HG02798 (cell line): ENCODE data around the gene NPRL2.

Source experiments
- ATAC-seq: cut with Tn5 transposase; IDR thresholded peaks from one replicate; pipeline ENCODE4 v1.9.1; 2021; ENCODE audit warnings: mild to moderate bottlenecking; ENCODE audit not compliant: unreplicated experiment, poor library complexity

NPRL2 gene

GRCh38 chr3:50333744-50334328 lies 16.7 kb downstream of the NPRL2 start:
- ATAC-seq, result no peak

DNA sequence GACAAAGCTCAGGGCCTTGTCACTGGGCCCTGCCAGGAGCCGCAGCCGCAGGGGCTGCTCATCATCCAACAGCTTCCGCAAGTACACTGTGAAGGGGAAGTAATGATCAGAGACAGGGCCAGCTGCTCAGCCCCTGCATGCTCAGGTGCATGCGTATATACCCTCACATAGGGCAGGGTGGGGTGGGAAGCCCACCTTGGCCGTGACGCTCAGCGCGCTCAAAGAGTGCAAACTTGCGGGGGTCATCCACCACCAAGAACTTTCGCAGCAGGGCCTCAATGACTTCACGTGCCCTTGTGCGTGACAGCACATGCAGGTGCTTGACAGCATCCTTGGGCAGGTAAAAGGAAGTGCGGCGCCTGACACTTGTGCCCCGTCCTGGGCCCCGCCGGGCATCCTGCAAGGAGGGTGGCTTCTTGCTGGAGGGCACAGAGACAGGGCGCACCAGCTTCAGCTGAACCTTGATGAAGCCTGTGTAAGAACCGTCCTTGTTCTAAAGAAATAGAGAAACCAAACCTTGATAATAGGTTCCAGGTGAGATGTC lies 19.1 kb downstream of the NPRL2 start:
- ATAC-seq, result no peak

- no peak for ATAC-seq
These were observed 20.2 kb downstream of the NPRL2 start for GRCh38 chr3:50330330-50330729.

DNA sequence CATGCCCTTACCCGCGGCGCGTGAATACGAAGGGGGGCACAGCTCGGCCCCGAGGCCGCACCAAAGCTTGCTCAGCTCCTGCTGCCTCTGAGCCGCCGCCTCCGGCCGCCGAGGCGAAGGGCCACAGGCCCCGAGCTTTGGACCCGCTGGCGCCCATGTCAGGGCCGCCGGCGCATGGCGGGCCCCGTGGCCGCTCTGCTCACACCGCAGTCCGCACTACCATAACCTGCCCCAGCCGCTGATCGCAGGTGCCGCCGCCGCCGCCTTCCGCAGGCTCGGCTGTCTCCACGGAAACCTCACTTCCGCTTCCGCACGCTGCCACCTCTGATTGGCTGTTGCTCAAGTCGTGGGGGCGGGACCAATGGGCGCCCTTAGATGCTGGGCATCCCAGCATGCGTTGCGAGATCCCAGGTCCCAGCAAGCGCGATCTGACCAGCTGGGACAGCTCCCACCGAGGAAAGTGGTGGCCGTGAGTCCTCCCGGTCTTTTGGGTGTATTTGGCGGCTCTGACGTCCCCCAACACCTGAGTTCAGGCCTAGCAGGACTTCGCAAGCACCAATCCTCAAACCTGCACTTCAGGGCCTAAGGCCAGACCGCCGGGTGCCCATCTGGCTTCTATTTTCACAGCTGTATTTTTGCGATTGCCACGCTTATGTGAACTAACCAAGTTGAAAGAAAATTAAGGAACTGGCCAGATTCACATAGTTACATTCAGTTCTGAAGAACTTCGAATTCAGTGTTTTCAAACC lies 22.5 kb downstream of the NPRL2 start, which contains the start of gene TUSC2:
Gene TUSC2 (minus strand): TSS at position 281 of the 749 bp plus-strand sequence. CDS start 124 bp downstream, at position 157.
- ATAC-seq, result peak; percentile 92

DNA sequence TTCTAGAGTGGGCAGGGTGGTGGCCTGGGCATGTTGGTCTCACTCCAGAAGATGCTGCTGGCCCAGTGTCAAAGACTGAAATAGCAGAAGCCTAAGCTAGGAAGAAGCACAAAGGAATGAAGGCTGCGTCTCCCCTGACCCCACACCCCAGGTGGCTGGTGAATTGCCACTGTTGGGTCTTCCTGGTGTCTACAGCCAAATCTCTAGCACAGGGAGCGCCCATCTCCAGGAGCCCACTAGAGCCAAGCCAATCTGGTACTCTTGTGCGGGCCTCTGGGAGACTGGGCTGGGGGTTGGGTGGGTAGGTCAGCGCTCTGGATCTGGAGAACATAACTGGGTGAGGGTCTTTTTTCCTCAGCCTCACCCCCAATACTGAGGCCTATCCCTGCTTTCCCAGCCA lies 23.4 kb downstream of the NPRL2 start:
- ATAC-seq, result no peak

DNA sequence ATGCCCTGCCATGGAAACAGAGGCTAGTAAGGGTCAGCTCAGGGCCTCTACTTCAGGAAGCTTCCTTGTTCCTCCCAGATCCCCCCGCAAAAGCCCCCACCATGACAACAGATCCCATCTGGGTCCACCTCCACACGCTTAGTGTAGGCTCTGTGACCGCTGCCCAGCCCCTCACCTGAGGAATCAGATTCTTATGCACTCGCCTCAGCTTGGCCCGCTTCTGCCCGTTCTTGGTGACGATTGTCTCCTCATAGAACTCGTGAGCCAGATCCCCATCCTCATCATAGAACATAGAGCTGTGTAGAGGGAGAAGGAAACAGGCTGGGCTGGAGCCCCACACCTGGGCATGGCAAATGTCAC lies 24.4 kb downstream of the NPRL2 start:
- ATAC-seq, result no peak

GRCh38 chr3:50325497-50326181 lies 24.9 kb downstream of the NPRL2 start:
- no peak for ATAC-seq

DNA sequence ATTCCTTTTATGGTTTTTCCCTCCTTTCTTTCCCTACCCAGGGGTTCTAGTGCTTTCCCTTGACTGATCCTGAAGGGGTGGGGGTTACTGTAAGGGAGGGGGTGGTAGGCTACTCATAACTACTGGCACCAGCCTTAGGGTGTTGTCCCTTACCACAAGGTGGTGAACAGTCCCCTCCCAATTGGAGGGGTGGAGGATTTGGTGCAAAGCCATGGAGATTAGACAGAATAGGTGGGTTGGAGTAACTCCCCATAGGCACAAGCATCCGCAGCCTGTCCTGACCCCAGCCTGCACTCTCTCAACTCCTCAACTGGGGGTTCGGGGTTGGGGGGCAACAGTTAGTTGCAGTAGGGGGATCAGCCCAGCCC lies 25.5 kb downstream of the NPRL2 start:
- ATAC-seq, result no peak

- no peak for ATAC-seq
These were observed 26.0 kb downstream of the NPRL2 start for GRCh38 chr3:50324351-50325112.

GRCh38 chr3:50323614-50324199 lies 26.9 kb downstream of the NPRL2 start:
- no peak for ATAC-seq

DNA sequence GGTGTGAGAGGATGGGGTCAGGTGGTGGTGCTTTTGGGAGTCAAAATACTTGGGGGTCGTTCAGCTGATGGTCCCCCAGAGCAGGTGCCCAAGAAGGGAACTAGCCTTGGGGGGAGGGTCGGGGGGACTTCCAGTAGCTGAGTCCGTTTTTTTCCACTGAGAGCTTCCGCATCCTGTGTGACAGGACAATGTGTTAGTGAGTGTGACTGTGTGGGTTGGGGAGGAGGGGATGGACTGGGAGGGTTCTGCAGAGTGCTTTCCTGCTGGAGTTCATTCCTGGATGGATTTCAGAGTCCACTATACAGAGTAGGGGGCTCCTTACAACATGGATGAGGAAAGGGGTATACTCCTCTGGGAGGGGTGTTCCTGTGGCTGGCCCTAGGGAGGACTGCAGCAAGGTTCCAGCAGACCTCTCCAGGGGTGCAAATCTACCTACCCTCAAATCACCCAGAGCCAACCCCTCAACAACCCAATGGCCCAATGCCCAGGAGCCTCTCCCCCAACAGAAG lies 27.4 kb downstream of the NPRL2 start:
- ATAC-seq, result no peak

GRCh38 chr3:50322386-50323091 lies 28.0 kb downstream of the NPRL2 start, which contains the start of gene HYAL2:
TSS of gene HYAL2 (minus strand) at chr3:50322745. CDS start at chr3:50320489, 2,256 bp downstream.
- no peak for ATAC-seq

- ATAC-seq, result no peak
These were observed 28.5 kb downstream of the NPRL2 start for GRCh38 chr3:50322115-50322385.

GRCh38 chr3:50321336-50322114 lies 29.1 kb downstream of the NPRL2 start:
- peak; percentile 83 for ATAC-seq

- ATAC-seq, result peak; percentile 62
These were observed 29.7 kb downstream of the NPRL2 start for GRCh38 chr3:50320853-50321335.

DNA sequence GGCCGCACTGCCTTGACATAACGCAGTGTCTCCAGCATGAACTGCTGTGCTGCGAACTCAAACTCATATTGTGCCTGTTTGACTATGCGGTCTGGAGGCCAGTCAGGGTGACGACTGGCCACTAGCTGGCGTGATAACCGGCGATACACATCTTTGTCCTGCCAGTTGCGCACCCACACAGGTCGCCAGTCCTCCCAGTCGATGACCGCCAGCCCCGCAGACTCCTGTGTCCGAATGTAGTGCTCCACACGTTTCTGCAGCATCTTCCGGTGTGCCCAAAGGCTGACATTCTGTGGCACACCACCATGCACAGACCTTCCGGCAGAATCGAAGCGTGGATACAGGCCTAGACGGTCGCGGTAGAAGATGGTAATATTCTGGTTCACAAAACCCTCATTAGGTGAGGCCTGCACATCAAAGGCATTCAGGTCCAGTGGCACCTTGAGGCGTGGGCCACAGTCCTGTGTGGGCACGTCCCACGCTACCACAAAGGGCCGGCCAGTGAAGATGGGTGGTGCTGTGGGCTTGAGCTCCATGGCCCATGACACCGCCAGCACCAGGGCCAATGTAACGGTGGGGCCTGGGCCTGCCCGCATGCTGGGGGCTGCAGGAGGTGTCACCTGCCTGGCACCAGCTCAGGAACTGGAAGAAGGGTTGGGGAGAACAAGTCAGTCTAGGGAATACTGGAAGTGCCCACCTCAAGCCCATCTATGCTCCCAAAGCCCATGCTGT lies 30.5 kb downstream of the NPRL2 start:
- ATAC-seq, result no peak

GRCh38 chr3:50319181-50319893 lies 31.2 kb downstream of the NPRL2 start:
- ATAC-seq, result no peak
